ENCODE measurements around the gene ANXA4.

Gene ANXA4

GRCh38 chr2:69744456-69744855, 2.5 kb downstream of the ANXA4 start:
- TF ChIP-seq ZFP30 (CRISPR knock-in tag; IDR thresholded peaks at IDR 0.05) (no peak), ZNF8 (CRISPR knock-in tag; IDR thresholded peaks at IDR 0.05) (no peak), RARB (CRISPR knock-in tag; IDR thresholded peaks at IDR 0.05) (no peak), CSDC2 (CRISPR knock-in tag; IDR thresholded peaks at IDR 0.05) (no peak), ZNF70 (CRISPR knock-in tag; IDR thresholded peaks at IDR 0.05) (no peak), ISL1 (CRISPR knock-in tag; IDR thresholded peaks at IDR 0.05) (no peak)
- no peak for ATAC-seq

GRCh38 chr2:69745035-69745434, 3.1 kb downstream of the ANXA4 start:
- TF ChIP-seq ESRRG (CRISPR knock-in tag; IDR thresholded peaks at IDR 0.05), result no peak
- TF ChIP-seq ISL1 (CRISPR knock-in tag; IDR thresholded peaks at IDR 0.05), result no peak
- no peak for TF ChIP-seq TOX (CRISPR knock-in tag; IDR thresholded peaks at IDR 0.05; ENCODE audit: borderline replicate concordance)
- no peak for TF ChIP-seq PPARA (CRISPR knock-in tag; IDR thresholded peaks at IDR 0.05; ENCODE audit: borderline replicate concordance)
- TF ChIP-seq ZFP30 (CRISPR knock-in tag; IDR thresholded peaks at IDR 0.05), result no peak
- no peak for TF ChIP-seq ARNTL (CRISPR knock-in tag; IDR thresholded peaks at IDR 0.05; ENCODE audit: borderline replicate concordance, low read depth)
- no peak for TF ChIP-seq SNAI2 (CRISPR knock-in tag; IDR thresholded peaks at IDR 0.05)
- TF ChIP-seq BACH2 (CRISPR knock-in tag; IDR thresholded peaks at IDR 0.05; ENCODE audit: borderline replicate concordance), result no peak
- no peak for TF ChIP-seq OSR1 (CRISPR knock-in tag; IDR thresholded peaks at IDR 0.05)
- no peak for TF ChIP-seq POU6F1 (CRISPR knock-in tag; IDR thresholded peaks at IDR 0.05; ENCODE audit: borderline replicate concordance, low read depth)
- TF ChIP-seq TSHZ2 (CRISPR knock-in tag; IDR thresholded peaks at IDR 0.05), result no peak
- TF ChIP-seq TCF4 (CRISPR knock-in tag; IDR thresholded peaks at IDR 0.05; ENCODE audit: borderline replicate concordance), result no peak
- TF ChIP-seq CSDC2 (CRISPR knock-in tag; IDR thresholded peaks at IDR 0.05), result no peak
- TF ChIP-seq GLIS3 (CRISPR knock-in tag; IDR thresholded peaks at IDR 0.05), result no peak
- TF ChIP-seq ZC3H10 (CRISPR knock-in tag; IDR thresholded peaks at IDR 0.05), result no peak
- TF ChIP-seq CREB5 (CRISPR knock-in tag; IDR thresholded peaks at IDR 0.05; ENCODE audit: low read depth), result no peak
- no peak for TF ChIP-seq ZNF565 (CRISPR knock-in tag; conservative IDR thresholded peaks at IDR 0.05; ENCODE audit: low read depth)
- no peak for TF ChIP-seq ZNF70 (CRISPR knock-in tag; IDR thresholded peaks at IDR 0.05)
- no peak for ATAC-seq

GRCh38 chr2:69750246-69750645, 8.3 kb downstream of the ANXA4 start:
- TF ChIP-seq ZC3H10 (CRISPR knock-in tag; IDR thresholded peaks at IDR 0.05) (no peak), CSRNP3 (CRISPR knock-in tag; IDR thresholded peaks at IDR 0.05) (no peak), TSHZ2 (CRISPR knock-in tag; IDR thresholded peaks at IDR 0.05) (no peak), TOX (CRISPR knock-in tag; IDR thresholded peaks at IDR 0.05; ENCODE audit: borderline replicate concordance) (no peak), ESRRG (CRISPR knock-in tag; IDR thresholded peaks at IDR 0.05) (no peak), PATZ1 (CRISPR knock-in tag; IDR thresholded peaks at IDR 0.05; ENCODE audit: borderline replicate concordance) (no peak), ISL1 (CRISPR knock-in tag; IDR thresholded peaks at IDR 0.05) (no peak), GLIS3 (CRISPR knock-in tag; IDR thresholded peaks at IDR 0.05) (no peak), ZNF8 (CRISPR knock-in tag; IDR thresholded peaks at IDR 0.05) (no peak), POU6F1 (CRISPR knock-in tag; IDR thresholded peaks at IDR 0.05; ENCODE audit: borderline replicate concordance, low read depth) (no peak)
- no peak for ATAC-seq
